Measurements from ENCODE around the gene MPG.

The MPG gene

DNA sequence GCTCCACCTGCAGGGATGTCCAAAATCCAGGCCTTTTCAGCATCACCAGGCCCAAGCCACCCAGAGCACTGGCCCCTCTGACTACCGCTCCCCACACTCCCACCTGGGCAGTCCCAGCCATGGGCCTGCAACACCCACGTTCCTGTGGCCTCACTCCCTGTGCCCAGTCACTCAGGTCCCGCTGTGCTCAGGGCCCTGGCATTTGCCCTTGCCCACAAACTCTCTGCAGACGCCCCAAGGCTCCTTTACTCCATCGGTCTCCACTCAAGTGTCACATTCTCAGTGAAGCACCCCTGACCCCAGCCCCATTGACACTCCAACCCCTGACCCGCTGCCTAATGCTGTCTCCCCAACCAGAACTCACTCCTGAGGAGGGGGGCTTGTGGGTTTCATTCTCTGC is 23.6 kb downstream of the MPG start:
- no peaks in the 10 kb centered on the region for H3K36me3 ChIP-seq
- H3K9me3 ChIP-seq, result no peaks in the 10 kb centered on the region
- no peak overlapping the region for H3K27ac ChIP-seq
- H3K4me3 ChIP-seq (ENCODE audit: low read depth in 1 of 2, low read length in 1 of 2), result no peak overlapping the region
- H3K27me3 ChIP-seq, result no peaks in the 10 kb centered on the region
- TF ChIP-seq, protein P1, sequence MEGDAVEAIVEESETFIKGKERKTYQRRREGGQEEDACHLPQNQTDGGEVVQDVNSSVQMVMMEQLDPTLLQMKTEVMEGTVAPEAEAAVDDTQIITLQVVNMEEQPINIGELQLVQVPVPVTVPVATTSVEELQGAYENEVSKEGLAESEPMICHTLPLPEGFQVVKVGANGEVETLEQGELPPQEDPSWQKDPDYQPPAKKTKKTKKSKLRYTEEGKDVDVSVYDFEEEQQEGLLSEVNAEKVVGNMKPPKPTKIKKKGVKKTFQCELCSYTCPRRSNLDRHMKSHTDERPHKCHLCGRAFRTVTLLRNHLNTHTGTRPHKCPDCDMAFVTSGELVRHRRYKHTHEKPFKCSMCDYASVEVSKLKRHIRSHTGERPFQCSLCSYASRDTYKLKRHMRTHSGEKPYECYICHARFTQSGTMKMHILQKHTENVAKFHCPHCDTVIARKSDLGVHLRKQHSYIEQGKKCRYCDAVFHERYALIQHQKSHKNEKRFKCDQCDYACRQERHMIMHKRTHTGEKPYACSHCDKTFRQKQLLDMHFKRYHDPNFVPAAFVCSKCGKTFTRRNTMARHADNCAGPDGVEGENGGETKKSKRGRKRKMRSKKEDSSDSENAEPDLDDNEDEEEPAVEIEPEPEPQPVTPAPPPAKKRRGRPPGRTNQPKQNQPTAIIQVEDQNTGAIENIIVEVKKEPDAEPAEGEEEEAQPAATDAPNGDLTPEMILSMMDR (IDR thresholded peaks at IDR 0.05), result no peak
- no peaks in the 10 kb centered on the region for H3K4me1 ChIP-seq (ENCODE audit: control insufficient read depth in 1 of 2, insufficient read depth in 1 of 2, low read depth in 1 of 2, low read length in 1 of 2)

DNA sequence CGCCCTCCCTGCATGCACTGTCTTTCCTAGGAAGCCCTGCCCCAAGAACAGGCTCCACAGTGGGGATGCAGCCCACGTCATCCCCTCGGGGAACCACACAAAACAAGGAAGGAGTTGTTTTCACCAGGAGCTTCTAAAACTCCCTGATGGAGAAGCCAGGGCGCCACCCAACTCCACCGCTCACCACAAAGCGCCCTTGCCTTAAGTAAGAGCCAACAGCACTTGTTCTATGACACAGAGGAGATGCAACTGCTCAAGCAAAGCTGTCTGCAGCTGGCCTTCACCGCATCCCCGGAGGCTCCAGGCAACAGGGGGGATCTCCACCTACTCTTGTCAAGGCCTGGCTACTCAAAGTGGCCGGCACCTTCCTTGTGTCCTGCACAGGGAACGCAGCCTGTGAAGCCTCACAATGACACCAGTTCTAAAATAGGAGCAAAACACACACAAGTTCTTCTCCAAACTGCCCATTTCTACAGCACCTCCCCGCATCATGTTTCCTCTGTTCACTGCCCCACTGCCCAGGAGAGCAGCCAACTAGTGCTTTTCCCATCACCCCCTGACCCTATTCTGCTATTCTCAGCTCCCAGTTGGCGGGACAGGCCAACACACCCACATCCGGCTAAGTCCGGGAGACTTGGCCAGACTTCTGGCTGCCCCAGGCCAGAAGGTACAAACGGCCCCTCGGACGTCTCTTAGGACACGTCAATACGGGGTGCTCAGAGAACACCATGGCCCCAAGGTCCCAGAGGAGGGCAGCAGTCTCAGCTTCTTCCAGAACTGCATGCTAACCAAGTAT is 24.2 kb downstream of the MPG start:
- no peaks in the 10 kb centered on the region for H3K27me3 ChIP-seq
- H3K4me1 ChIP-seq (ENCODE audit: control insufficient read depth in 1 of 2, insufficient read depth in 1 of 2, low read depth in 1 of 2, low read length in 1 of 2), result no peaks in the 10 kb centered on the region
- H3K9me3 ChIP-seq, result no peaks in the 10 kb centered on the region
- TF ChIP-seq, protein P1 (IDR thresholded peaks at IDR 0.05), result no peak
- no peak overlapping the region for H3K4me3 ChIP-seq (ENCODE audit: low read depth in 1 of 2, low read length in 1 of 2)
- no peak overlapping the region for H3K27ac ChIP-seq
- H3K36me3 ChIP-seq, result no peaks in the 10 kb centered on the region

DNA sequence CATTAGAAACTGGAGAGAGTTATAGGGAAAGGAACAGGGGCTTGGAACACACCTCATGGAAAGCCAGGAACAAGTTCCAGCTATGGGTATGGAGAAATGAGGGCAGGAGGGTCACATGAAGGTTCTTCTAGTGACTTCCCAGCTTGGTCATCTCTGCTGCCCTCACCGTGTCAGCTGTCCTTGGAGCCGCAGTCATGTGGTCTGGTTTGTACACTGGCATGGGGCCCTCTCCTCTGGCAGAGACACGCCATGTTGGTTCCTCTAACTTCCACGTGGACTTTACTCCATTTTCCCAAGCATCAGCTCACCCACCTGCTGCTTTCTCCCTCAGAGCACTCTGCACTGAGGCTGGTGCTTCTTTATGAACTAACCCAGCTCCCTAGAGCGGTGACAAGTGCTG is 26.3 kb downstream of the MPG start:
- Histone ChIP-seq H3K4me1 (ENCODE audit: control insufficient read depth in 1 of 2, insufficient read depth in 1 of 2, low read depth in 1 of 2, low read length in 1 of 2) (no peaks in the 10 kb centered on the region), H3K4me3 (ENCODE audit: low read depth in 1 of 2, low read length in 1 of 2) (no peak overlapping the region), H3K27ac (no peak overlapping the region), H3K27me3 (no peaks in the 10 kb centered on the region), H3K9me3 (no peaks in the 10 kb centered on the region), H3K36me3 (no peaks in the 10 kb centered on the region)
- TF ChIP-seq, protein P1 (IDR thresholded peaks at IDR 0.05), result no peak

DNA sequence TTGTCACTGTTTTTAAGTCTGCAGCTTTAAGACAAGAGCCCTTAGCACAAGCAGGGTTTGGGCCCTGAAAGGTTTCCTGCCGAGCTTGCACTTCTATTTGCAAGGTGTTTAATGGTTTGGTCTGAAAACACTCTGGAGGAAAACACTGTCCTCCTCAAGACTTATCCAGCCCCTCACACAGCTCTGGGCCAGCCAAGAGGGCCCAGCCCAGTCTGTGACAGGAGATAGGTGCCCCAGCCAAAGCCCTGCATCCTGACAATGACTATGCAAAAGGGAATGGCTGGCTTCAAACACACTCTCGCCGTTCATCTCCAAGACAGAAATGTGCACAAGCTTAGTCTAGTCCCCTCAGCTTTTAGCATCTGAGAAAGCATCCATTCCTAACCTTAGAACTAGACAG is 26.9 kb downstream of the MPG start:
- no peaks in the 10 kb centered on the region for H3K36me3 ChIP-seq
- H3K9me3 ChIP-seq, result no peaks in the 10 kb centered on the region
- H3K27me3 ChIP-seq, result no peaks in the 10 kb centered on the region
- TF ChIP-seq, protein P1 (IDR thresholded peaks at IDR 0.05), result no peak
- no peak overlapping the region for H3K27ac ChIP-seq
- no peak overlapping the region for H3K4me3 ChIP-seq (ENCODE audit: low read depth in 1 of 2, low read length in 1 of 2)
- no peaks in the 10 kb centered on the region for H3K4me1 ChIP-seq (ENCODE audit: control insufficient read depth in 1 of 2, insufficient read depth in 1 of 2, low read depth in 1 of 2, low read length in 1 of 2)

DNA sequence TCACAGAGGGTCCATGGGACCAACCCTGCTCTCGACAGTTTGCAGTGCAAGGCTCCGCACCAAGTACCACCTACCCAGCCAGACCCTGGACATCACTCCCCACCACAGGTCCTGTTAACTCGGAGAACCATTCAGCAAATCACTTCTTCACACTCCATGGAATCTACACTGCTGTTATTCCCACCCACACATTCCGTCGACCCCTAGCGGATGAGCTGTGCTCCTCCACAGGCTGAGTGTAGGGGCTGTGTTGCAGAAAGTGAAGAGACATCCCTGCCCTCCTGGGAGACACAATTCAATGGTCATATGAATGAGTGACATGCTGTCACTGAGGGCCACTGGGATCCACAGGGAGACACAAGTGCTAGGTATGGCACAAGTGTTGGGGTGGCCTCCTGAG is 27.5 kb downstream of the MPG start:
- TF ChIP-seq, protein P1 (IDR thresholded peaks at IDR 0.05), result no peak
- H3K4me3 ChIP-seq (ENCODE audit: low read depth in 1 of 2, low read length in 1 of 2), result no peak overlapping the region
- H3K4me1 ChIP-seq (ENCODE audit: control insufficient read depth in 1 of 2, insufficient read depth in 1 of 2, low read depth in 1 of 2, low read length in 1 of 2), result no peaks in the 10 kb centered on the region
- no peaks in the 10 kb centered on the region for H3K9me3 ChIP-seq
- H3K36me3 ChIP-seq, result no peaks in the 10 kb centered on the region
- no peak overlapping the region for H3K27ac ChIP-seq
- no peaks in the 10 kb centered on the region for H3K27me3 ChIP-seq

Measured in neutrophil (primary cell).